Colonic mucosa (tissue), 4 donors: Measurements from ENCODE around the gene MYLK3. TPM values are rescaled to one million over a fixed set of nuclear protein-coding genes. Genes with fewer than 3 reads are reported as not detected.

Source experiments
- DNase-seq: peaks from one replicate; pipeline ENCODE4 v3.0.0-alpha.2; 2020
- H3K27ac ChIP-seq: fragments of 200-600 bp; one replicate; pipeline ENCODE4 v1.8.0; 2021
- H3K27me3 ChIP-seq: fragments of 200-600 bp; one replicate; pipeline ENCODE4 v1.8.0; 2021
- H3K36me3 ChIP-seq: fragments of 200-600 bp; one replicate; pipeline ENCODE4 v1.8.0; 2021
- H3K4me1 ChIP-seq: fragments of 200-600 bp; one replicate; pipeline ENCODE4 v1.8.0; 2021; ENCODE audit warnings: mild to moderate bottlenecking
- H3K4me3 ChIP-seq: fragments of 200-600 bp; one replicate; pipeline ENCODE4 v1.8.0; 2021
- H3K9ac ChIP-seq, 2 donors: one replicate each; pipeline ENCODE4 v1.7.0; 2013; ENCODE audit warnings: control low read depth in 2 of 2, low read depth in 2 of 2, low read length in 2 of 2
- H3K9me3 ChIP-seq: fragments of 200-600 bp; one replicate; pipeline ENCODE4 v1.8.0; 2021
- intact Hi-C: fragments of 100-400 bp; cut with DNase I; formaldehyde crosslinking; loops from one replicate; pipeline ENCODE4 v1.14.1; 2022
- total RNA-seq, 2 donors: library from RNA; stranded (reverse); fragmentation: NEBNext Ultra II Directional in 1 of 2; extraction: Animal tissue kit (Norgen Biotek cat#: 25700) in 1 of 2; gene quantifications; one replicate each; pipeline ENCODE4 v1.2.1, GENCODE V29; 2021
- TF ChIP-seq, protein P1 (sequence below): fragments of 200-600 bp; IDR thresholded peaks from one replicate; pipeline ENCODE4 v1.8.0; 2022; ENCODE audit warnings: antibody characterized with exemption, mild to moderate bottlenecking
- donor health status: healthy.
- donor health status: DM: no; HTN: no; CAD: no.
- donor health status: DM: no; HTN: no; CAD: no.

MYLK3 gene
- total RNA-seq, 2 donors from 2014 or later = 0.58 TPM; not detected in 1

DNA sequence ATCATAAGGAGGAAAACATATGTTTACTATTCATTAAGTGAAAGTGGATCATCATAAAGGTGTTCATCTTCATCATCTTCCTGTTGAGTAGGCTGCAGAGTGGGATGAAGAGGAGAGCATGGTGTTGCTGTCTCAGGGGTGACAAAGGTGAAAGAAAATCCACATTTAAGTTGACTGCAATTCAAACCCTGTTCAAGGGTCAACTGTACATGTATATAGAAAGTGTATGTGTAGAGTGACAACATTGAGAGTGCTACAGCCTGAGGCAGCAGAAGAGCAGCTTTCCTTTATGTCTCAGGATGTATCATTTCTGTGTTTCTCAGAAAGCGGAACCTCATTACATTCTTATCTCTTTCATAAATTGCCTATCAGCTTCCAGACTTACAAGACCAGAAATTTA is 41.5 kb downstream of the MYLK3 start:
- no peaks in the 10 kb centered on the region for H3K27me3 ChIP-seq
- no peaks in the 10 kb centered on the region for H3K36me3 ChIP-seq
- H3K4me1 ChIP-seq = no peaks in the 10 kb centered on the region
- TF ChIP-seq, protein P1, sequence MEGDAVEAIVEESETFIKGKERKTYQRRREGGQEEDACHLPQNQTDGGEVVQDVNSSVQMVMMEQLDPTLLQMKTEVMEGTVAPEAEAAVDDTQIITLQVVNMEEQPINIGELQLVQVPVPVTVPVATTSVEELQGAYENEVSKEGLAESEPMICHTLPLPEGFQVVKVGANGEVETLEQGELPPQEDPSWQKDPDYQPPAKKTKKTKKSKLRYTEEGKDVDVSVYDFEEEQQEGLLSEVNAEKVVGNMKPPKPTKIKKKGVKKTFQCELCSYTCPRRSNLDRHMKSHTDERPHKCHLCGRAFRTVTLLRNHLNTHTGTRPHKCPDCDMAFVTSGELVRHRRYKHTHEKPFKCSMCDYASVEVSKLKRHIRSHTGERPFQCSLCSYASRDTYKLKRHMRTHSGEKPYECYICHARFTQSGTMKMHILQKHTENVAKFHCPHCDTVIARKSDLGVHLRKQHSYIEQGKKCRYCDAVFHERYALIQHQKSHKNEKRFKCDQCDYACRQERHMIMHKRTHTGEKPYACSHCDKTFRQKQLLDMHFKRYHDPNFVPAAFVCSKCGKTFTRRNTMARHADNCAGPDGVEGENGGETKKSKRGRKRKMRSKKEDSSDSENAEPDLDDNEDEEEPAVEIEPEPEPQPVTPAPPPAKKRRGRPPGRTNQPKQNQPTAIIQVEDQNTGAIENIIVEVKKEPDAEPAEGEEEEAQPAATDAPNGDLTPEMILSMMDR = no peak
- no peak for DNase-seq
- H3K9me3 ChIP-seq = no peaks in the 10 kb centered on the region
- no peak overlapping the region for H3K27ac ChIP-seq
- H3K4me3 ChIP-seq = no peak overlapping the region
- intact Hi-C loops = no loop called here
- no peak overlapping the region for H3K9ac ChIP-seq

DNA sequence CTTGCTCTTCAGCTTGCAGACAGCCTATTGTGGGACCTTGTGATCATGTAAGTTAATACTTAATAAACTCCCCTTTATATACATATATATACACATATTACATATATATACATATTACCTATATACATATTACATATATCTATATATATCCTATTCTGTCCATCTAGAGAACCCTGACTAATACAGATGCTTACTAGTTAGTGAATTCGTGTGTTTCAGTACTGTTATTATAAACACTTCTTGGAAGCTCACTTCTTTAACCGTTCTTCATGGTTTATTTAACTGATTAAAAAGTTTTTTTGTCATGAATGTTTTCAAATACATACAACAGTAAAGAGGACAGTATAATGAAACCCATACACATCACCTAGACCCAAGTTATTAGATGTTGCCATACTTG is 46.1 kb downstream of the MYLK3 start:
- intact Hi-C loops = no loop called here
- Histone ChIP-seq H3K4me3 (no peak overlapping the region), H3K27me3 (no peaks in the 10 kb centered on the region), H3K27ac (no peak overlapping the region), H3K36me3 (no peaks in the 10 kb centered on the region), H3K4me1 (no peaks in the 10 kb centered on the region), H3K9ac (no peak overlapping the region), H3K9me3 (no peaks in the 10 kb centered on the region)
- TF ChIP-seq, protein P1 = no peak
- DNase-seq = no peak

DNA sequence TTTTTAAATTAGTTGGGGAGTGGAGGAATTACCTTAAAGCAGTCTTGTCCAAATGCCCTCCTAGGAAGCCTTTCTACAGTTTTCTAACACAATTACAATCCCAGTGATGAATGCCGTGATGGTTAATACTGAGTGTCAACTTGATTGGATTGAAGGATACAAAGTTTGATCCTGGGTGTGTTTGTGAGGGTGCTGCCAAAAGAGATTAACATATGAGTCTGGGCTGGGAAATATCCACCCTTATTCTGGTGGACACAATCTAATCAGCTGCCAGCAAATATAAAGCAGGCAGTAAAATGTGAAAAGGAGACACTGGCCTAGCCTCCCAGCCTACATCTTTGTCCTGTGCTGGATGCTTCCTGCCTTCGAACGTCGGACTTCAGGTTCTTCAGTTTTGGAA is 46.5 kb downstream of the MYLK3 start:
- TF ChIP-seq, protein P1 = no peak
- intact Hi-C loops = no loop called here
- Histone ChIP-seq H3K27me3 (no peaks in the 10 kb centered on the region), H3K36me3 (no peaks in the 10 kb centered on the region), H3K27ac (no peak overlapping the region), H3K4me3 (no peak overlapping the region), H3K4me1 (no peaks in the 10 kb centered on the region), H3K9me3 (no peaks in the 10 kb centered on the region), H3K9ac (no peak overlapping the region)
- DNase-seq = no peak

DNA sequence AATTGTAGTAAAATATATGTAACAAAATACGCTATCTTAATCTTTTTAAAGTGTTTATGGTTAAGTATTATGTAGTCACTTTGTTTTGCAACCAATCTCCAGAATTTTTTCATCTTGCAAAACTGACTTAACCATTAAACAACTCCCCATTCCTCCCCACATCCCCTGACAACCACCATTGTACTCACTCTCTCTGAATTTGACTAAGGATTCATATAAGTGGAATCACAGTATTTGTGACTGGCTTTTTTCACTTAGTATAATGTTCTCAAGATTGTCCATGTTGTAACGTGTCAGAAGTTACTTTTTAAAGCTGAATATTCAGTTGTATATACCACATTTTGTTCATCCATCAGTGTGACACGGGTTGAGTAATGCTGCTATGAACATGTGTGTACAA is 48.1 kb downstream of the MYLK3 start:
- DNase-seq = no peak
- Histone ChIP-seq H3K27me3 (no peaks in the 10 kb centered on the region), H3K9me3 (no peaks in the 10 kb centered on the region), H3K27ac (no peak overlapping the region), H3K9ac (no peak overlapping the region), H3K4me3 (no peak overlapping the region), H3K36me3 (no peaks in the 10 kb centered on the region), H3K4me1 (no peaks in the 10 kb centered on the region)
- TF ChIP-seq, protein P1 = no peak
- intact Hi-C loops = no loop called here

DNA sequence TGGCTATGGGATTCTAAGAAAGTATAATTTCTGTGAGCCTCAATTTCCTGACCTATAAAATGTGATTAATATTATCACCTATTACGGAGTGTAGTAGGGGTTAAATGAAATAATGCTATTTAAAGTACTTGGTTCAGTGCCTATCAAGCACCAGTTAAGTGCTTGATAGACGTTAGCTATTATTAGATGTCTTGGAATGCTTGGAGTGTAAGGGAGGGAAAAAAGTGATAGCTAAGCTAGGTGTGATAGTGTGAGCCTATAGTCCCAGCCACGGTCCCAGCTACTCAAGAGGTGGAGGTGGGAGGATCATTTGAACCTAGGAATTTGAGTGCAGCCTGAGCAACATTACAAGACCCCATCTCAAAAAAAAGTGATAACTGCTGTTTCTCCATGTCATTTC is 51.2 kb downstream of the MYLK3 start:
- no peak overlapping the region for H3K9ac ChIP-seq
- no peaks in the 10 kb centered on the region for H3K36me3 ChIP-seq
- no peaks in the 10 kb centered on the region for H3K9me3 ChIP-seq
- TF ChIP-seq, protein P1 = no peak
- no peaks in the 10 kb centered on the region for H3K27me3 ChIP-seq
- intact Hi-C loops = no loop called here
- H3K4me3 ChIP-seq = no peak overlapping the region
- no peak for DNase-seq
- no peak overlapping the region for H3K27ac ChIP-seq
- no peaks in the 10 kb centered on the region for H3K4me1 ChIP-seq

DNA sequence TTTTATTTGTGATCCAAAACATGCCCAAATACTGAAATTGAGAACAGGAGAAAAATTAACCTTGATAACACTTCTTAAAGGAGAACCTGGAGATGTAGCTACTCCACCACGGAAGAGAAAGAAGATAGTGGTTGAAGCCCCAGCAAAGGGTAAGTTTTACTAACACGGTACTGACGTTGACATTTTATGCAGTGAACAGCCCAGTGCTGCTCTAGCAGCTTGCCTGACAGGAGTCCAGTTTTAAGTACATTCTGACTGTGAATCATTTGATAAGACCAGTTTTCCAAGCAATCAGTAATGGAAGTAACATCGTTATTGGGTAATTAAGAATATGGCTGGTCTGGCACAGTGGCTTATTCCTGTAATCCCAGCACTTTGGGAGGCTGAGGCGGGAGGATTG is 52.2 kb downstream of the MYLK3 start:
- TF ChIP-seq, protein P1 = no peak
- no peak overlapping the region for H3K4me3 ChIP-seq

More for the DNA sequence above, 52.2 kb downstream of the MYLK3 start:
- Histone ChIP-seq H3K27ac (no peak overlapping the region), H3K36me3 (no peaks in the 10 kb centered on the region), H3K4me1 (peaks cover 4% of the 10 kb centered on the region), H3K9ac (no peak overlapping the region), H3K27me3 (no peaks in the 10 kb centered on the region), H3K9me3 (no peaks in the 10 kb centered on the region)
- no peak for DNase-seq
- intact Hi-C loops = no loop called here
